Glomerular endothelial cell (primary cell): ENCODE measurements around the gene E4F1. TPM values are rescaled to one million over a fixed set of nuclear protein-coding genes. Genes with fewer than 3 reads are reported as not detected.

Source experiments
- DNase-seq: peaks from one replicate; pipeline ENCODE4 v3.0.0-alpha.2; 2011; ENCODE audit warnings: low read depth, low spot score; ENCODE audit errors: extremely low read depth
- total RNA-seq: library from RNA; depleted of rRNA; stranded (reverse); fragments of >200 nt; gene quantifications from 2 replicates; pipeline ENCODE4 v1.2.3, GENCODE V29; 2015

The E4F1 gene
- total RNA-seq, 1 donor from 2014 or later = 37.5 TPM

GRCh38 chr16:2205104-2205966 is 18.1 kb upstream of the E4F1 start, which contains the start of gene MLST8:
Gene MLST8, plus strand, starts transcription at chr16:2205454. Its CDS starts 632 bp downstream, at chr16:2206086.
- DNase-seq = no peak

- DNase-seq = no peak
These were observed 17.5 kb upstream of the E4F1 start for GRCh38 chr16:2205967-2206313.

- DNase-seq = no peak
These were observed 17.0 kb upstream of the E4F1 start for GRCh38 chr16:2206420-2206779.

- no peak for DNase-seq
These were observed 16.5 kb upstream of the E4F1 start for GRCh38 chr16:2206780-2207433.

- DNase-seq = no peak
These were observed 15.5 kb upstream of the E4F1 start for GRCh38 chr16:2207872-2208271.

GRCh38 chr16:2208308-2208707 is 15.1 kb upstream of the E4F1 start:
- DNase-seq = no peak

- DNase-seq = no peak
These were observed 14.6 kb upstream of the E4F1 start for GRCh38 chr16:2208772-2209171.

GRCh38 chr16:2209258-2210008 is 14.0 kb upstream of the E4F1 start:
- DNase-seq = no peak

GRCh38 chr16:2210009-2210332 is 13.4 kb upstream of the E4F1 start:
- no peak for DNase-seq

- DNase-seq = no peak
These were observed 12.7 kb upstream of the E4F1 start, which contains the start of gene BRICD5 for GRCh38 chr16:2210386-2211365. Gene BRICD5, minus strand, starts transcription at chr16:2210863. Its CDS starts 30 bp downstream, at chr16:2210833.

GRCh38 chr16:2211923-2212347 is 11.5 kb upstream of the E4F1 start:
- DNase-seq = no peak

- DNase-seq = no peak
These were observed 10.7 kb upstream of the E4F1 start for GRCh38 chr16:2212362-2213324.

- no peak for DNase-seq
These were observed 9.3 kb upstream of the E4F1 start for GRCh38 chr16:2213817-2214718.

GRCh38 chr16:2214719-2214968 is 8.7 kb upstream of the E4F1 start, which contains the start of gene PGP:
Gene PGP, minus strand, starts transcription at chr16:2214840. Its CDS starts 63 bp downstream, at chr16:2214777.
- DNase-seq = no peak

- no peak for DNase-seq
These were observed 7.1 kb upstream of the E4F1 start for GRCh38 chr16:2216330-2216729.

- no peak for DNase-seq
These were observed 623 bp downstream of the E4F1 start for GRCh38 chr16:2223942-2224486.

GRCh38 chr16:2226245-2226793 is 2.9 kb downstream of the E4F1 start:
- DNase-seq = no peak

GRCh38 chr16:2226918-2227317 is 3.5 kb downstream of the E4F1 start:
- no peak for DNase-seq
